Stimulated activated naive CD8-positive, alpha-beta T cell treated with anti-CD3 and anti-CD28 coated beads, Interleukin-15, Interleukin-2, amounts not matched to agents 100 ng/mL and 50 ng/mL, for 24 hours (primary cell): ENCODE results near the gene ANKZF1.
"Not testable (repeated sequence)": the region's sequence is repeated elsewhere in the genome, so short reads cannot be mapped to it uniquely, and the experiment has no call there.

Experiments
- H3K27ac Mint-ChIP-seq: one replicate; pipeline ENCODE4 v1.8.0; 2021; ENCODE audit warnings: mild to moderate bottlenecking, mixed read lengths
- H3K27me3 Mint-ChIP-seq: one replicate; pipeline ENCODE4 v1.8.0; 2021; ENCODE audit warnings: mixed read lengths
- H3K36me3 Mint-ChIP-seq: one replicate; pipeline ENCODE4 v1.8.0; 2021; ENCODE audit warnings: low read depth, mixed read lengths
- H3K4me1 Mint-ChIP-seq: one replicate; pipeline ENCODE4 v1.8.0; 2021; ENCODE audit warnings: low read depth, mixed read lengths
- H3K4me3 Mint-ChIP-seq: one replicate; pipeline ENCODE4 v1.8.0; 2021; ENCODE audit warnings: mild to moderate bottlenecking, mixed read lengths
- H3K9me3 Mint-ChIP-seq: one replicate; pipeline ENCODE4 v1.8.0; 2021; ENCODE audit warnings: mixed read lengths

ANKZF1 gene

GRCh38 chr2:219252900-219253752 lies 23.5 kb downstream of the ANKZF1 start, which contains the start of gene TUBA4B:
Gene TUBA4B, plus strand, starts transcription at chr2:219253243. Its CDS starts 165 bp downstream, at chr2:219253408.
- peak within 1 kb of the TSS; percentile 91 for H3K27ac Mint-ChIP-seq
- H3K4me1 Mint-ChIP-seq, result peaks cover 63% of the 10 kb centered on the region
- no peaks in the 10 kb centered on the region for H3K27me3 Mint-ChIP-seq
- H3K9me3 Mint-ChIP-seq, result no peaks in the 10 kb centered on the region
- peak within 1 kb of the TSS; percentile 87 for H3K4me3 Mint-ChIP-seq
- H3K36me3 Mint-ChIP-seq, result peaks cover 45% of the 10 kb centered on the region

- peak within 1 kb of the TSS; percentile 98 for H3K27ac Mint-ChIP-seq
- H3K4me3 Mint-ChIP-seq, result peak within 1 kb of the TSS; percentile 87
- H3K36me3 Mint-ChIP-seq, result peaks cover 37% of the 10 kb centered on the region
- peaks cover 55% of the 10 kb centered on the region for H3K4me1 Mint-ChIP-seq
- no peaks in the 10 kb centered on the region for H3K9me3 Mint-ChIP-seq
- no peaks in the 10 kb centered on the region for H3K27me3 Mint-ChIP-seq
Observed at GRCh38 chr2:219253753-219254589, 24.4 kb downstream of the ANKZF1 start, which contains the start of gene TUBA4A. Gene TUBA4A, minus strand, starts transcription at chr2:219253918. Its CDS starts 60 bp downstream, at chr2:219253858.

- peaks cover 47% of the 10 kb centered on the region for H3K4me1 Mint-ChIP-seq
- H3K27ac Mint-ChIP-seq, result peak overlapping the region; percentile 98
- H3K4me3 Mint-ChIP-seq, result peak overlapping the region; percentile 87
- H3K27me3 Mint-ChIP-seq, result peaks cover 3% of the 10 kb centered on the region
- H3K9me3 Mint-ChIP-seq, result no peaks in the 10 kb centered on the region
- peaks cover 29% of the 10 kb centered on the region for H3K36me3 Mint-ChIP-seq
Observed at GRCh38 chr2:219254590-219255201, 25.1 kb downstream of the ANKZF1 start.

- H3K36me3 Mint-ChIP-seq, H3K4me3 Mint-ChIP-seq, H3K27me3 Mint-ChIP-seq, H3K9me3 Mint-ChIP-seq, H3K27ac Mint-ChIP-seq: not testable (repeated sequence)
- H3K4me1 Mint-ChIP-seq, result peaks cover 25% of the 10 kb centered on the region
Observed at GRCh38 chr2:219258942-219259341, 29.3 kb downstream of the ANKZF1 start.

GRCh38 chr2:219261024-219261855 lies 31.6 kb downstream of the ANKZF1 start:
- Mint-ChIP-seq H3K27ac (no peak overlapping the region), H3K4me1 (peaks cover 8% of the 10 kb centered on the region), H3K4me3 (no peak overlapping the region), H3K27me3 (peaks cover 4% of the 10 kb centered on the region), H3K9me3 (no peaks in the 10 kb centered on the region), H3K36me3 (no peaks in the 10 kb centered on the region)

GRCh38 chr2:219266232-219266631 lies 36.6 kb downstream of the ANKZF1 start:
- Mint-ChIP-seq H3K4me1 (no peaks in the 10 kb centered on the region), H3K36me3 (no peaks in the 10 kb centered on the region), H3K9me3 (no peaks in the 10 kb centered on the region), H3K27me3 (no peaks in the 10 kb centered on the region), H3K4me3 (no peak overlapping the region), H3K27ac (no peak overlapping the region)

GRCh38 chr2:219266886-219267285 lies 37.3 kb downstream of the ANKZF1 start:
- Mint-ChIP-seq H3K9me3 (no peaks in the 10 kb centered on the region), H3K27me3 (no peaks in the 10 kb centered on the region), H3K4me1 (no peaks in the 10 kb centered on the region), H3K27ac (no peak overlapping the region), H3K4me3 (no peak overlapping the region), H3K36me3 (no peaks in the 10 kb centered on the region)

- no peak overlapping the region for H3K27ac Mint-ChIP-seq
- H3K36me3 Mint-ChIP-seq, result no peaks in the 10 kb centered on the region
- H3K27me3 Mint-ChIP-seq, result no peaks in the 10 kb centered on the region
- peaks cover 9% of the 10 kb centered on the region for H3K4me1 Mint-ChIP-seq
- no peaks in the 10 kb centered on the region for H3K9me3 Mint-ChIP-seq
- H3K4me3 Mint-ChIP-seq, result no peak overlapping the region
Observed at GRCh38 chr2:219268294-219268693, 38.7 kb downstream of the ANKZF1 start.

- peaks cover 15% of the 10 kb centered on the region for H3K4me1 Mint-ChIP-seq
- H3K27ac Mint-ChIP-seq, result no peak overlapping the region
- no peaks in the 10 kb centered on the region for H3K27me3 Mint-ChIP-seq
- H3K9me3 Mint-ChIP-seq, result no peaks in the 10 kb centered on the region
- no peaks in the 10 kb centered on the region for H3K36me3 Mint-ChIP-seq
- H3K4me3 Mint-ChIP-seq, result no peak overlapping the region
Observed at GRCh38 chr2:219269362-219270054, 39.9 kb downstream of the ANKZF1 start.

GRCh38 chr2:219270055-219270372 lies 40.4 kb downstream of the ANKZF1 start:
- H3K4me3 Mint-ChIP-seq, result no peak overlapping the region
- H3K4me1 Mint-ChIP-seq, result peaks cover 15% of the 10 kb centered on the region
- no peaks in the 10 kb centered on the region for H3K9me3 Mint-ChIP-seq
- no peaks in the 10 kb centered on the region for H3K36me3 Mint-ChIP-seq
- no peaks in the 10 kb centered on the region for H3K27me3 Mint-ChIP-seq
- H3K27ac Mint-ChIP-seq, result no peak overlapping the region

- Mint-ChIP-seq H3K4me3 (no peak overlapping the region), H3K27me3 (no peaks in the 10 kb centered on the region), H3K4me1 (peaks cover 15% of the 10 kb centered on the region), H3K9me3 (no peaks in the 10 kb centered on the region), H3K36me3 (no peaks in the 10 kb centered on the region), H3K27ac (no peak overlapping the region)
Observed at GRCh38 chr2:219271021-219271420, 41.4 kb downstream of the ANKZF1 start.

- Mint-ChIP-seq H3K9me3 (no peaks in the 10 kb centered on the region), H3K27ac (no peak overlapping the region), H3K36me3 (no peaks in the 10 kb centered on the region), H3K27me3 (no peaks in the 10 kb centered on the region), H3K4me3 (no peak overlapping the region), H3K4me1 (peaks cover 20% of the 10 kb centered on the region)
Observed at GRCh38 chr2:219272356-219272755, 42.8 kb downstream of the ANKZF1 start.

GRCh38 chr2:219272995-219273394 lies 43.4 kb downstream of the ANKZF1 start:
- no peaks in the 10 kb centered on the region for H3K9me3 Mint-ChIP-seq
- no peaks in the 10 kb centered on the region for H3K36me3 Mint-ChIP-seq
- no peak overlapping the region for H3K27ac Mint-ChIP-seq
- H3K27me3 Mint-ChIP-seq, result no peaks in the 10 kb centered on the region
- no peak overlapping the region for H3K4me3 Mint-ChIP-seq
- peaks cover 26% of the 10 kb centered on the region for H3K4me1 Mint-ChIP-seq

GRCh38 chr2:219273937-219274336 lies 44.3 kb downstream of the ANKZF1 start:
- Mint-ChIP-seq H3K27me3 (no peaks in the 10 kb centered on the region), H3K9me3 (no peaks in the 10 kb centered on the region), H3K4me3 (no peak overlapping the region), H3K27ac (no peak overlapping the region), H3K36me3 (no peaks in the 10 kb centered on the region), H3K4me1 (peaks cover 35% of the 10 kb centered on the region)
